Aorta (tissue), 5 donors: Measurements from ENCODE around the gene BCAS1. TPM values are rescaled to one million over a fixed set of nuclear protein-coding genes. Genes with fewer than 3 reads are reported as not detected.

Experiments used
- ATAC-seq: fragments of 200-7000 bp; cut with Tn5 transposase; one replicate; pipeline ENCODE4 v1.9.1; 2022; ENCODE audit warnings: moderate library complexity; ENCODE audit not compliant: low FRiP score
- DNase-seq, 2 donors: peaks; one replicate each; pipeline ENCODE4 v3.0.0-alpha.2; 2020
- H3K27ac ChIP-seq, 2 donors: one replicate each; pipeline ENCODE4 v1.5.1; 2013; ENCODE audit warnings: low read length in 2 of 2, mild to moderate bottlenecking in 2 of 2, moderate library complexity in 2 of 2, control low read depth in 1 of 2, inconsistent platforms in 1 of 2, low read depth in 1 of 2
- H3K27me3 ChIP-seq, 2 donors: one replicate each; pipeline ENCODE4 v1.6.1; 2013; ENCODE audit warnings: control low read depth in 1 of 2, low read length in 1 of 2, mild to moderate bottlenecking in 1 of 2, moderate library complexity in 1 of 2; ENCODE audit not compliant: insufficient read depth in 2 of 2, control insufficient read depth in 1 of 2
- H3K36me3 ChIP-seq, 2 donors: one replicate each; pipeline ENCODE4 v1.6.1; 2013; ENCODE audit warnings: control low read depth in 1 of 2, low read length in 1 of 2, mild to moderate bottlenecking in 1 of 2; ENCODE audit not compliant: insufficient read depth in 2 of 2, control insufficient read depth in 1 of 2
- H3K4me1 ChIP-seq, 2 donors: one replicate each; pipeline ENCODE4 v1.6.1; 2013; ENCODE audit warnings: low read length in 2 of 2, control low read depth in 1 of 2, mild to moderate bottlenecking in 1 of 2, moderate library complexity in 1 of 2; ENCODE audit not compliant: insufficient read depth in 2 of 2, control insufficient read depth in 1 of 2
- H3K4me3 ChIP-seq, 2 donors: one replicate each; pipeline ENCODE4 v1.5.1; 2013; ENCODE audit warnings: low read length in 2 of 2, control low read depth in 1 of 2, mild to moderate bottlenecking in 1 of 2
- H3K9me3 ChIP-seq: one replicate; pipeline ENCODE4 v1.6.1; 2013; ENCODE audit warnings: mild to moderate bottlenecking, low read length; ENCODE audit not compliant: control insufficient read depth
- WGBS, 2 donors: extraction: QIAGEN DNeasy Blood & Tissue Kit; methylation state at CpG; one replicate each; pipeline ENCODE4 v1.1.7; 2013; 5-methylcytosine and 5-hydroxymethylcytosine counted together
- intact Hi-C, 2 donors: fragments of 100-400 bp; cut with DNase I; formaldehyde crosslinking; loops; one replicate each; pipeline versions ENCODE4 v1.14.2 to v1.15.0; 2022
- polyA plus RNA-seq, 2 donors: library from polyadenylated mRNA; stranded (reverse); fragments of 200-250 nt; gene quantifications; one replicate each; pipeline ENCODE4 v1.2.3, GENCODE V29; 2013
- total RNA-seq, 2 donors: library from RNA; stranded (reverse); fragmentation: NEBNext Ultra II Directional; extraction: Animal tissue kit (Norgen Biotek cat#: 25700); gene quantifications; one replicate each; pipeline ENCODE4 v1.2.1, GENCODE V29; 2021
- donor health status: healthy with polysubstance abuse.
- donor health status: Bipolar disorder and iron deficiency.
- donor health status: DM: no; HTN: no; CAD: no.
- donor health status: DM: no; HTN: no; CAD: no.
- donor health status: DM: yes; HTN: yes; CAD: no.

Gene BCAS1
- total and polyA plus RNA-seq, 4 donors = 0.51 to 8.9 (median 1.8) TPM

- intact Hi-C loops = loop anchor here (5.0 to 10.0 kb wide), 2 partner anchors 120 to 488 kb away; no protein-coding TSS in a partner anchor
- Histone ChIP-seq H3K4me3 (no peak overlapping the region), H3K36me3 (no peaks in the 10 kb centered on the region), H3K27me3 (no peaks in the 10 kb centered on the region), H3K27ac (no peak overlapping the region), H3K4me1 (no peaks in the 10 kb centered on the region), H3K9me3 (no peaks in the 10 kb centered on the region)
- WGBS, 2 donors = 69 to 75% methylated on average over 7 of the region's 7 CpGs
- ATAC-seq (no peak), DNase-seq (no peak)
Measured at GRCh38 chr20:54064939-54065338, 5.5 kb downstream of the BCAS1 start.

- Histone ChIP-seq H3K4me1 (no peaks in the 10 kb centered on the region), H3K27me3 (no peaks in the 10 kb centered on the region), H3K4me3 (no peak overlapping the region), H3K9me3 (no peaks in the 10 kb centered on the region), H3K36me3 (no peaks in the 10 kb centered on the region), H3K27ac (no peak overlapping the region)
- 64 to 75% methylated on average over 11 of the region's 11 CpGs for WGBS, 2 donors
- ATAC-seq (no peak), DNase-seq (no peak)
- intact Hi-C loops = loop anchor here (5.0 to 10.0 kb wide), 2 partner anchors 119 to 487 kb away; no protein-coding TSS in a partner anchor
Measured at GRCh38 chr20:54063992-54064676, 6.3 kb downstream of the BCAS1 start.

- Histone ChIP-seq H3K9me3 (no peaks in the 10 kb centered on the region), H3K4me3 (no peak overlapping the region), H3K36me3 (no peaks in the 10 kb centered on the region), H3K27ac (no peak overlapping the region), H3K27me3 (no peaks in the 10 kb centered on the region), H3K4me1 (no peaks in the 10 kb centered on the region)
- intact Hi-C loops = loop anchor here (5.0 to 10.0 kb wide), 2 partner anchors 119 to 486 kb away; no protein-coding TSS in a partner anchor
- whole genome bisulfite sequencing, 2 donors = 63 to 64% methylated on average over 3 of the region's 3 CpGs
- no peak for ATAC-seq
- DNase-seq = no peak
Measured at GRCh38 chr20:54063580-54063979, 6.8 kb downstream of the BCAS1 start.

GRCh38 chr20:54062812-54063280 lies 7.5 kb downstream of the BCAS1 start:
- 35 to 40% methylated on average over 4 of the region's 4 CpGs for whole genome bisulfite sequencing, 2 donors
- Histone ChIP-seq H3K9me3 (no peaks in the 10 kb centered on the region), H3K36me3 (no peaks in the 10 kb centered on the region), H3K4me3 (no peak overlapping the region), H3K27me3 (no peaks in the 10 kb centered on the region), H3K4me1 (no peaks in the 10 kb centered on the region), H3K27ac (no peak overlapping the region)
- ATAC-seq (peak; percentile 74), DNase-seq (no peak)
- intact Hi-C loops = loop anchor here (5.0 to 10.0 kb wide), 2 partner anchors 118 to 486 kb away; no protein-coding TSS in a partner anchor

- no peak for DNase-seq
- Histone ChIP-seq H3K4me1 (no peaks in the 10 kb centered on the region), H3K9me3 (no peaks in the 10 kb centered on the region), H3K27me3 (no peaks in the 10 kb centered on the region), H3K36me3 (no peaks in the 10 kb centered on the region), H3K4me3 (no peak overlapping the region), H3K27ac (no peak overlapping the region)
- WGBS, 2 donors = 61 to 75% methylated on average over 8 of the region's 8 CpGs
- intact Hi-C loops = loop anchor here (5.0 to 10.0 kb wide), 2 partner anchors 116 to 484 kb away; no protein-coding TSS in a partner anchor
- no peak for ATAC-seq
Measured at GRCh38 chr20:54061101-54061881, 9.1 kb downstream of the BCAS1 start.

- no peak overlapping the region for H3K4me3 ChIP-seq
- H3K27ac ChIP-seq = no peak overlapping the region
- no peaks in the 10 kb centered on the region for H3K4me1 ChIP-seq
- DNase-seq (no peak), ATAC-seq (no peak)
- H3K36me3 ChIP-seq = no peaks in the 10 kb centered on the region
- no peaks in the 10 kb centered on the region for H3K9me3 ChIP-seq
- WGBS, 2 donors = 86 to 90% methylated on average over 6 of the region's 6 CpGs
- intact Hi-C loops = loop anchor here (5.0 to 10.0 kb wide), 2 partner anchors 115 to 483 kb away; no protein-coding TSS in a partner anchor
- no peaks in the 10 kb centered on the region for H3K27me3 ChIP-seq
Measured at GRCh38 chr20:54059691-54060364, 10.6 kb downstream of the BCAS1 start.

GRCh38 chr20:54058420-54059139 lies 11.8 kb downstream of the BCAS1 start:
- DNase-seq = no peak
- 67 to 78% methylated on average over 16 of the region's 16 CpGs for WGBS, 2 donors
- Histone ChIP-seq H3K4me1 (no peaks in the 10 kb centered on the region), H3K9me3 (no peaks in the 10 kb centered on the region), H3K4me3 (no peak overlapping the region), H3K36me3 (no peaks in the 10 kb centered on the region), H3K27ac (no peak overlapping the region), H3K27me3 (no peaks in the 10 kb centered on the region)
- intact Hi-C loops = no loop called here
- ATAC-seq = no peak
